Colonic mucosa (tissue), 4 donors: ENCODE results near the gene LINC00237. TPM values are rescaled to one million over a fixed set of nuclear protein-coding genes. Genes with fewer than 3 reads are reported as not detected.

Source experiments
- DNase-seq: peaks from one replicate; pipeline ENCODE4 v3.0.0-alpha.2; 2020
- H3K27ac ChIP-seq: fragments of 200-600 bp; one replicate; pipeline ENCODE4 v1.8.0; 2021
- H3K27me3 ChIP-seq: fragments of 200-600 bp; one replicate; pipeline ENCODE4 v1.8.0; 2021
- H3K36me3 ChIP-seq: fragments of 200-600 bp; one replicate; pipeline ENCODE4 v1.8.0; 2021
- H3K4me1 ChIP-seq: fragments of 200-600 bp; one replicate; pipeline ENCODE4 v1.8.0; 2021; ENCODE audit warnings: mild to moderate bottlenecking
- H3K4me3 ChIP-seq: fragments of 200-600 bp; one replicate; pipeline ENCODE4 v1.8.0; 2021
- H3K9ac ChIP-seq, 2 donors: one replicate each; pipeline ENCODE4 v1.7.0; 2013; ENCODE audit warnings: control low read depth in 2 of 2, low read depth in 2 of 2, low read length in 2 of 2
- H3K9me3 ChIP-seq: fragments of 200-600 bp; one replicate; pipeline ENCODE4 v1.8.0; 2021
- CTCF ChIP-seq: fragments of 200-600 bp; IDR thresholded peaks from one replicate; pipeline ENCODE4 v1.8.0; 2022; ENCODE audit warnings: antibody characterized with exemption, mild to moderate bottlenecking
- intact Hi-C: fragments of 100-400 bp; cut with DNase I; formaldehyde crosslinking; loops from one replicate; pipeline ENCODE4 v1.14.1; 2022
- total RNA-seq, 2 donors: library from RNA; stranded (reverse); fragmentation: NEBNext Ultra II Directional in 1 of 2; extraction: Animal tissue kit (Norgen Biotek cat#: 25700) in 1 of 2; gene quantifications; one replicate each; pipeline ENCODE4 v1.2.1, GENCODE V29; 2021
- donor health status: healthy.
- donor health status: DM: no; HTN: no; CAD: no.
- donor health status: DM: no; HTN: no; CAD: no.

LINC00237 gene
- total RNA-seq, 2 donors from 2014 or later, result not detected

DNA sequence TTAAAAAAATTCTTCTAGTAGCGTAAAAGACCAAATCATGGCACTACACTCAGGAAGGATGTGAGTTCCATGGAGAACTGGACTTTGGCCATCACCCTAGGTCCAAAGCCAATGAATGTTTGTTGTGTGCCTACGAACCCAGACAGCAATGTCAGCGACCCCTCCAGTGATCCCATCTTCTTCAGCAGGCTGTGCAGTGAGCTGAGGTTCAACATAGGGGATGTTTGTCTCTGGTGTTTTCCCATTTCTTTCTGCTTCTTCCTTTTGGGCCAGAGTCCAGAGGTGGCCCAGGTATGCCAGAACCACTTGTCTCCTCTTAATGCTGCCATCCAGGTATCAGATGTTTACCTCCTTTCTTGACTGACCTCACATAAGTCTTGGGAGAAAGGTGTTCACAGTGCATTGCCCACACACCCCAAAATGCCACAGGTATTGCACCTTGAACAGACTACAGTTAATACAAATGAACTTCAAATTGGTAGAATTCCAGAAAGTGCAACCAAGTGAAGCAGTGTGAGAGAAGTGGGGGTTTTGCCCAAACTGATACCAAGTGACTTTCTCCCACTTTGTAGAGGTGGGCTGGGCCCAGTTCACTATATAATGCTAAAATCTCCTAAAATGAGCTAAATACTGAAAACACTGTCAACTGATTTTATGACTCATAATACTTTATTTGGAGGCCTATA lies 33.9 kb upstream of the LINC00237 start:
- H3K9ac ChIP-seq, result no peak overlapping the region
- intact Hi-C loops, result no loop called here
- H3K4me3 ChIP-seq, result no peak overlapping the region
- H3K36me3 ChIP-seq, result no peaks in the 10 kb centered on the region
- no peaks in the 10 kb centered on the region for H3K27me3 ChIP-seq
- H3K4me1 ChIP-seq, result no peaks in the 10 kb centered on the region
- H3K9me3 ChIP-seq, result no peaks in the 10 kb centered on the region
- no peak for TF ChIP-seq CTCF
- DNase-seq, result no peak
- no peak overlapping the region for H3K27ac ChIP-seq

GRCh38 chr20:21137078-21137477 lies 30.9 kb upstream of the LINC00237 start:
- H3K27me3 ChIP-seq, result no peaks in the 10 kb centered on the region
- no peak for DNase-seq
- intact Hi-C loops, result no loop called here
- TF ChIP-seq CTCF, result no peak
- no peaks in the 10 kb centered on the region for H3K36me3 ChIP-seq
- no peaks in the 10 kb centered on the region for H3K9me3 ChIP-seq
- no peaks in the 10 kb centered on the region for H3K4me1 ChIP-seq
- no peak overlapping the region for H3K9ac ChIP-seq
- H3K27ac ChIP-seq, result no peak overlapping the region
- H3K4me3 ChIP-seq, result no peak overlapping the region

DNA sequence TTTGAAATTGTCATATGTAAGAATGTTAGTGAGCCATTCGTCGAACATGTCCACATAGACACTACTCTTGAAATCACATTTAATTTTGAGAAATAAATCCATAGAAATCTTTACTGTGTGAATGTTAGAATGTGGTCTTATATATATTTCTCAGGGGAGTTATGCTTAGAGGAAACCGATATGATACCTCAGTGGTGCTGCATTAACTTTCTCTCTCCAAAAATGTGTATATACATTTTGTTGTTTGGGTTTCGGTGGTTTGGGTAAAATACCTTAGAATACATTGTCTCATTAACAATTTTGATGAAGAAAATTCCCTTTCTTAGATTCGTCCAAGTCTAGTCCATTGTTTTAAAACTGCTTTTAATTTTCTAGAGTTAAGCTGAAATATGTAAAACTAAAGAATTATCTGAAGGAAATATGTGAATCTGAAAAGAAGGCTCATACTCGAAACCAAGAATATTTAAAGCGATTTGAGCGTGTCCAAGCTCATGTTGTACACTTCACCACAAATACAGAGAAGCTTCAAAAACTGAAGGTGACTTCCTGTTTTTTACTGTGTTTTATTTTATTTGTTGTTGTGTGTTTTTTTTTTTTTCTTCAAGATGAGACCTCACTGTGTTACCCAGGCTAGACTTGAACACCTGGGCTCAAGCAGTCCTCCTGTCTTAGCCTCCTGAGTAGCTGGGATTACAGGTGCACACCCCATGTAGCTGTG lies 30.0 kb upstream of the LINC00237 start:
- Histone ChIP-seq H3K27ac (no peak overlapping the region), H3K27me3 (no peaks in the 10 kb centered on the region), H3K36me3 (no peaks in the 10 kb centered on the region), H3K4me3 (no peak overlapping the region), H3K9ac (no peak overlapping the region), H3K9me3 (no peaks in the 10 kb centered on the region), H3K4me1 (no peaks in the 10 kb centered on the region)
- no peak for DNase-seq
- no peak for TF ChIP-seq CTCF
- intact Hi-C loops, result no loop called here

- H3K27ac ChIP-seq, result no peak overlapping the region
- H3K4me1 ChIP-seq, result no peaks in the 10 kb centered on the region
- H3K4me3 ChIP-seq, result no peak overlapping the region
- H3K36me3 ChIP-seq, result no peaks in the 10 kb centered on the region
- intact Hi-C loops, result no loop called here
- TF ChIP-seq CTCF, result no peak
- DNase-seq, result no peak
- H3K9ac ChIP-seq, result no peak overlapping the region
- no peaks in the 10 kb centered on the region for H3K9me3 ChIP-seq
- no peaks in the 10 kb centered on the region for H3K27me3 ChIP-seq
Observed at GRCh38 chr20:21134883-21135493, 28.8 kb upstream of the LINC00237 start.

- Histone ChIP-seq H3K9ac (no peak overlapping the region), H3K27me3 (no peaks in the 10 kb centered on the region), H3K27ac (no peak overlapping the region), H3K36me3 (no peaks in the 10 kb centered on the region), H3K4me3 (no peak overlapping the region), H3K4me1 (no peaks in the 10 kb centered on the region), H3K9me3 (no peaks in the 10 kb centered on the region)
- intact Hi-C loops, result no loop called here
- TF ChIP-seq CTCF, result no peak
- no peak for DNase-seq
Observed at GRCh38 chr20:21133917-21134622, 27.9 kb upstream of the LINC00237 start.
